ENCODE data around the gene SARDH. TPM values are rescaled to one million over a fixed set of nuclear protein-coding genes. Genes with fewer than 3 reads are reported as not detected.

The SARDH gene
- total and polyA plus RNA-seq, 2 of the 8 experiments (the other 6 are each of a cell fraction or from before 2014, with no cell fraction given) = 6.4 to 7.4 TPM

DNA sequence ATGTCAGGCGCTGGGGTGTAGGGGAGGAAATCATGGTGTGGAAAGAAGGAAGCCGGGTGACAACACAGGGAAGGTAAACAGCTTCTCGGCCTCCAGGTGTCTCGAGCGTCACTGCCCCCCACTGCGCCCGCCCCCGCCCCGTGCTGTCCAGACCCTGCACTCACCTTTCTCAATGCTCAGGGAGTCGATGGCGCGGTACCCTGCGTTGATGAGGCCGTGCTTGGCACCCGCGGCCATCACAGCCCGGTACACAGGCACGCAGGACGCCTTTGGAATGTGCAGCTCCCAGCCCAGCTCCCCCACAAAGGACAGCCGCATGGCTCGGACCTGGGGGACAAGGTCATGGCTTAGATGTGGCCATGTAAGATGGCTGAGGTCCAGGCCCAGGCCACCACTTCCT lies 66.8 kb downstream of the SARDH start:
- CTCF ChIA-PET (ENCODE audit: partially characterized antibody) = interaction anchor here (0.7 to 2.1 kb wide), 14 partner anchors 12 to 172 kb away, joined by 3 to 10 read pairs (median 3); no protein-coding TSS in a partner anchor
- WGBS, 2 experiments (ENCODE audit: extremely low coverage in 1 of 2, insufficient coverage in 1 of 2, insufficient read length in 1 of 2, insufficient replicate concordance in 2 of 2, low coverage in 1 of 2, low lambda C conversion rate in 2 of 2, missing lambda C conversion rate in 1 of 2) = 89% methylated on average over 21 of the region's 21 CpGs; no CpG with 5 or more reads in 1 of the 2 experiments

More for the DNA sequence above, 66.8 kb downstream of the SARDH start:
- POLR2A ChIA-PET (ENCODE audit: partially characterized antibody) = interaction anchor here (0.7 kb wide), 1 partner anchor 9 kb away, joined by 3 read pairs; no protein-coding TSS in a partner anchor
- Histone ChIP-seq H2BK20ac (ENCODE audit: low read length) (no peak overlapping the region), H3K4ac (replicated peaks; ENCODE audit: insufficient read length, low read depth, low read length) (no peak overlapping the region), H3K36me3 (ENCODE audit: control insufficient read depth in 2 of 4, insufficient read depth in 4 of 4, low read length in 3 of 4) (no peaks in the 10 kb centered on the region), H3K14ac (ENCODE audit: insufficient read length) (no peak overlapping the region), H2BK15ac (ENCODE audit: low read length) (no peak overlapping the region), H2BK120ac (replicated peaks; ENCODE audit: low read depth, low read length) (no peak overlapping the region), H3K23me2 (ENCODE audit: low read depth, low read length) (no peaks in the 10 kb centered on the region), H3K79me1 (ENCODE audit: low read depth, low read length) (no peaks in the 10 kb centered on the region), H3K9ac (replicated peaks in 1 of 4; ENCODE audit: extremely low read depth in 1 of 4, low read depth in 3 of 4, low read length in 3 of 4) (no peak overlapping the region), H3K27ac (ENCODE audit: low read depth, low read length) (no peak overlapping the region), H4K5ac (ENCODE audit: insufficient read length, low read depth, low read length) (no peak overlapping the region), H3K18ac (ENCODE audit: extremely low read depth, low read length) (no peak overlapping the region), H2AK5ac (ENCODE audit: low read depth, low read length) (no peak overlapping the region), H4K8ac (ENCODE audit: extremely low read depth, insufficient read depth, low read length) (no peak overlapping the region; the same call in 1 of the 2 replicates), H3K27me3 (replicated peaks in 1 of 4; ENCODE audit: control insufficient read depth in 3 of 4, extremely low read depth in 1 of 4, insufficient read depth in 3 of 4, low read length in 3 of 4) (no peaks in the 10 kb centered on the region), H4K91ac (replicated peaks; ENCODE audit: insufficient read length, low read length) (no peak overlapping the region), H2BK12ac (ENCODE audit: low read depth, low read length) (no peak overlapping the region), H3K4me1 (replicated peaks in 1 of 4; ENCODE audit: control insufficient read depth in 3 of 4, insufficient read depth in 4 of 4, low read length in 3 of 4) (peaks cover 0 to 9% (median 3%) of the 10 kb centered on the region in 4 experiments; a peak in 5 of 7 replicates), H2AFZ (ENCODE audit: low read length) (no peak overlapping the region), H2BK5ac (ENCODE audit: low read depth, low read length) (no peak overlapping the region), H3K23ac (ENCODE audit: insufficient read length) (no peak overlapping the region), H3K9me3 (ENCODE audit: insufficient read depth in 2 of 2, low read depth in 1 of 2, low read length in 1 of 2) (no peaks in the 10 kb centered on the region; a peak in 1 of 4 replicates), H4K20me1 (replicated peaks in 1 of 2; ENCODE audit: control insufficient read depth in 1 of 2, insufficient read depth in 2 of 2, low read length in 2 of 2) (no peaks in the 10 kb centered on the region), H3K4me3 (ENCODE audit: extremely low read depth in 1 of 4, insufficient read depth in 2 of 4, low read depth in 3 of 4, low read length in 4 of 4) (no peak overlapping the region), H3K4me2 (ENCODE audit: insufficient read depth in 1 of 2, low read depth in 2 of 2, low read length in 2 of 2) (no peak overlapping the region), H3K56ac (replicated peaks; ENCODE audit: insufficient read length, low read depth, low read length) (no peak overlapping the region), H3K79me2 (ENCODE audit: control insufficient read depth in 1 of 2, insufficient read depth in 2 of 2, low read length in 2 of 2) (no peaks in the 10 kb centered on the region)
- DNase-seq (ENCODE audit: low read depth in 1 of 2, low spot score in 2 of 2) (no peak), FAIRE-seq (no peak)
- TF ChIP-seq ASH2L (IDR thresholded peaks at IDR 0.05; ENCODE audit: low read length) = no peak
